ENCODE measurements around the gene IFT27. TPM values are rescaled to one million over a fixed set of nuclear protein-coding genes. Genes with fewer than 3 reads are reported as not detected.

Gene IFT27
- total and polyA plus RNA-seq, 2 of the 4 experiments (the other 2 are of a cell fraction), result 14.5 to 26.9 TPM

DNA sequence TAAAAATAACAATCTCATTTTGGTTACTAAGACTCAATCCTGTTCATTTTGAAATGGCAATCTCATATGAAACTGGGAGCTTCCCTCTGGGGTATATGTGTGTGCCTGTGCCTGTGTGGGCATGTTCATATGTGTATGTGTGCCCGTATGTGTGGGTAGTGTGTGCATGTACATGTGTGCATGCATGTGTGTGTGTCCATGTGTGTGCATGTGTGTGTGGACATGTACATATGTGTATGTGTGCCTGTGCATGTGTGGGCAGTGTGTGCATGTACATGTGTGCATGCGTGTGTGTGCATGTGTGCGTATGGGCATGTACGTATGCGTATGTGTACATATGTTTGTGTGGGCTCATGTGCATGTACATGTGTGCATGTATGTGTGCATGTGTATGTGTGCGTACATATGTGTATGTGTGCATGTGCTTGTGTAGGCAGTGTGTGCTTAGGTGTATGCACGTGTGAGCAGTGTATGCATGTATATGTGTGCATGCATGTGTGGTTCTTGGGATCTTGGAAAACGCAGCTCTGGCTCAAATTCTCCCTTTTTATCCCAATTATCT, 47.9 kb downstream of the IFT27 start:
- H3K27me3 ChIP-seq (ENCODE audit: control insufficient read depth, insufficient read depth, low read length), result peaks cover 37% of the 10 kb centered on the region
- no peak overlapping the region for H4K91ac ChIP-seq (ENCODE audit: insufficient read depth, low read depth, low read length)
- H3K18ac ChIP-seq (ENCODE audit: low read depth, low read length), result no peak overlapping the region
- no peak overlapping the region for H3K27ac ChIP-seq (ENCODE audit: insufficient read depth, low read length)
- H3K14ac ChIP-seq (replicated peaks; ENCODE audit: low read depth, low read length), result no peak overlapping the region
- no peak overlapping the region for H3K9ac ChIP-seq (ENCODE audit: low read depth, low read length)
- DNase-seq (no peak), ATAC-seq (ENCODE audit: low read depth) (no peak)
- H3K9me1 ChIP-seq (ENCODE audit: insufficient read depth, low read length), result 0 out of 2 replicates have a peak, but pooled peaks cover 4% of the 10 kb centered on the region
- no peak for TF ChIP-seq RCOR1 (IDR thresholded peaks at IDR 0.05; ENCODE audit: insufficient replicate concordance, low read length)
- no peak for TF ChIP-seq SMC3 (IDR thresholded peaks at IDR 0.05; ENCODE audit: low read depth, low read length)
- TF ChIP-seq MAFK (IDR thresholded peaks at IDR 0.05; ENCODE audit: low read depth, low read length), result no peak
- TF ChIP-seq, protein P1, sequence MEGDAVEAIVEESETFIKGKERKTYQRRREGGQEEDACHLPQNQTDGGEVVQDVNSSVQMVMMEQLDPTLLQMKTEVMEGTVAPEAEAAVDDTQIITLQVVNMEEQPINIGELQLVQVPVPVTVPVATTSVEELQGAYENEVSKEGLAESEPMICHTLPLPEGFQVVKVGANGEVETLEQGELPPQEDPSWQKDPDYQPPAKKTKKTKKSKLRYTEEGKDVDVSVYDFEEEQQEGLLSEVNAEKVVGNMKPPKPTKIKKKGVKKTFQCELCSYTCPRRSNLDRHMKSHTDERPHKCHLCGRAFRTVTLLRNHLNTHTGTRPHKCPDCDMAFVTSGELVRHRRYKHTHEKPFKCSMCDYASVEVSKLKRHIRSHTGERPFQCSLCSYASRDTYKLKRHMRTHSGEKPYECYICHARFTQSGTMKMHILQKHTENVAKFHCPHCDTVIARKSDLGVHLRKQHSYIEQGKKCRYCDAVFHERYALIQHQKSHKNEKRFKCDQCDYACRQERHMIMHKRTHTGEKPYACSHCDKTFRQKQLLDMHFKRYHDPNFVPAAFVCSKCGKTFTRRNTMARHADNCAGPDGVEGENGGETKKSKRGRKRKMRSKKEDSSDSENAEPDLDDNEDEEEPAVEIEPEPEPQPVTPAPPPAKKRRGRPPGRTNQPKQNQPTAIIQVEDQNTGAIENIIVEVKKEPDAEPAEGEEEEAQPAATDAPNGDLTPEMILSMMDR (conservative IDR thresholded peaks at IDR 0.05; ENCODE audit: low read depth, low read length), result no peak
- TF ChIP-seq MXI1 (IDR thresholded peaks at IDR 0.05; ENCODE audit: borderline replicate concordance, low read depth, low read length), result no peak
- TF ChIP-seq RAD21 (IDR thresholded peaks at IDR 0.05; ENCODE audit: low read length), result no peak
- TF ChIP-seq MAZ (IDR thresholded peaks at IDR 0.05; ENCODE audit: borderline replicate concordance, low read depth, low read length), result no peak
- TF ChIP-seq CEBPB (IDR thresholded peaks at IDR 0.05; ENCODE audit: low read depth, low read length), result no peak
- TF ChIP-seq RFX5 (IDR thresholded peaks at IDR 0.05; ENCODE audit: low read depth, low read length), result no peak
- TF ChIP-seq, protein P2, sequence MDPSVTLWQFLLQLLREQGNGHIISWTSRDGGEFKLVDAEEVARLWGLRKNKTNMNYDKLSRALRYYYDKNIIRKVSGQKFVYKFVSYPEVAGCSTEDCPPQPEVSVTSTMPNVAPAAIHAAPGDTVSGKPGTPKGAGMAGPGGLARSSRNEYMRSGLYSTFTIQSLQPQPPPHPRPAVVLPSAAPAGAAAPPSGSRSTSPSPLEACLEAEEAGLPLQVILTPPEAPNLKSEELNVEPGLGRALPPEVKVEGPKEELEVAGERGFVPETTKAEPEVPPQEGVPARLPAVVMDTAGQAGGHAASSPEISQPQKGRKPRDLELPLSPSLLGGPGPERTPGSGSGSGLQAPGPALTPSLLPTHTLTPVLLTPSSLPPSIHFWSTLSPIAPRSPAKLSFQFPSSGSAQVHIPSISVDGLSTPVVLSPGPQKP (IDR thresholded peaks at IDR 0.05; ENCODE audit: borderline replicate concordance, low read depth, low read length), result no peak
- no peak for TF ChIP-seq FOS (IDR thresholded peaks at IDR 0.05; ENCODE audit: low read depth, low read length)
- TF ChIP-seq BHLHE40 (IDR thresholded peaks at IDR 0.05; ENCODE audit: low read depth, low read length), result no peak
- no peak for TF ChIP-seq USF2 (IDR thresholded peaks at IDR 0.05; ENCODE audit: low read depth, low read length)
- no peak for TF ChIP-seq CHD1 (IDR thresholded peaks at IDR 0.05; ENCODE audit: low read depth, low read length)
- TF ChIP-seq NFE2L2 (IDR thresholded peaks at IDR 0.05; ENCODE audit: low read depth, low read length), result no peak
- no peak for TF ChIP-seq POLR2A (IDR thresholded peaks at IDR 0.05; ENCODE audit: low read depth, low read length)
- no peak overlapping the region for H2BK120ac ChIP-seq (ENCODE audit: low read depth, low read length)
- H2BK20ac ChIP-seq (ENCODE audit: low read depth, low read length), result no peak overlapping the region
- 90% methylated on average over 5 of the region's 8 CpGs; no CpG with 5 or more reads in 1 of the 2 experiments for WGBS, 2 experiments (ENCODE audit: extremely low coverage in 2 of 2, insufficient read length in 1 of 2)
- in situ Hi-C loops (cut with MboI; ENCODE audit: low sequenced_read_pairs) (no loop called here), dilution Hi-C loops (cut with HindIII; ENCODE audit: low sequenced_read_pairs, unreplicated experiment) (no loop called here), intact Hi-C loops (cut with micrococcal nuclease) (no loop called here)
- ChIA-PET CTCF (no interaction called here), POLR2A (ENCODE audit: unreplicated experiment) (no interaction called here)
- no peak overlapping the region for H3K4me2 ChIP-seq (ENCODE audit: low read depth, low read length)
- BruUV-seq (replicated peaks), result no TSS peak
- no peak overlapping the region for H4K8ac ChIP-seq (ENCODE audit: low read depth in 2 of 2, low read length in 2 of 2)
- no peak overlapping the region for H2AK5ac ChIP-seq (ENCODE audit: low read depth, low read length)
- no peaks in the 10 kb centered on the region for H3K79me1 ChIP-seq (ENCODE audit: low read depth in 1 of 2, low read length in 2 of 2)
- H3K4me1 ChIP-seq (ENCODE audit: control insufficient read depth, insufficient read depth, low read length), result no peaks in the 10 kb centered on the region
- no peak overlapping the region for H3K23ac ChIP-seq (ENCODE audit: low read depth, low read length)
- H2BK5ac ChIP-seq (ENCODE audit: low read depth, low read length, poor library complexity, severe bottlenecking), result no peak overlapping the region
- H3K56ac ChIP-seq (ENCODE audit: extremely low read depth, insufficient read depth, low read length), result no peak overlapping the region
- no peak overlapping the region for H3K4ac ChIP-seq (ENCODE audit: low read depth, low read length)
- H4K5ac ChIP-seq (ENCODE audit: low read depth, low read length), result no peak overlapping the region
- H3K36me3 ChIP-seq (ENCODE audit: control insufficient read depth, insufficient read depth, low read length), result no peaks in the 10 kb centered on the region
- no peak overlapping the region for H3K4me3 ChIP-seq (ENCODE audit: insufficient read depth, low read depth, low read length)
- H2AK9ac ChIP-seq (replicated peaks; ENCODE audit: low read depth, low read length, poor library complexity), result no peak overlapping the region
- no peaks in the 10 kb centered on the region for H3K9me3 ChIP-seq (ENCODE audit: control insufficient read depth, insufficient read depth, low read length)
- H2AFZ ChIP-seq (replicated peaks; ENCODE audit: low read length, poor library complexity), result no peak overlapping the region
- no peak overlapping the region for H2BK15ac ChIP-seq (ENCODE audit: low read depth, low read length)
- no peaks in the 10 kb centered on the region; the same call in 1 of the 2 replicates for H4K20me1 ChIP-seq (ENCODE audit: insufficient read depth, low read length)

All from IMR-90 (cell line).